IMR-90 (cell line): ENCODE results near the gene UST. TPM values are rescaled to one million over a fixed set of nuclear protein-coding genes. Genes with fewer than 3 reads are reported as not detected.

Experiments
- ATAC-seq: fragments of 200-7000 bp; cut with Tn5 transposase; 2 replicates; pipeline ENCODE4 v1.9.1; 2020; ENCODE audit warnings: low read depth, mild to moderate bottlenecking, moderate library complexity
- BruUV-seq: library from RNA; stranded (reverse); fragments of 400-500 nt; replicated peaks from 2 replicates; lab custom pipeline; 2021; lab: Mats Ljungman, UMichigan
- CTCF ChIA-PET: fragments of 300-600 bp; formaldehyde crosslinking; extraction: SDS; loops from one replicate; lab custom pipeline; 2021; ENCODE audit warnings: antibody characterized with exemption; lab: Yijun Ruan, JAX
- POLR2A ChIA-PET: fragments of 300-600 bp; sonication (Branson Sonifier 250); formaldehyde crosslinking; loops from one replicate; lab custom pipeline; 2022; ENCODE audit warnings: antibody characterized with exemption; ENCODE audit not compliant: unreplicated experiment; lab: Charles Lee
- DNase-seq: peaks from one replicate; pipeline ENCODE4 v3.0.0; 2013
- H2AFZ ChIP-seq: replicated peaks from 2 replicates; pipeline ENCODE3; 2013; ENCODE audit warnings: low read length, mild to moderate bottlenecking; ENCODE audit not compliant: poor library complexity
- H2AK5ac ChIP-seq: 2 replicates; pipeline ENCODE4 v1.6.1; 2013; ENCODE audit warnings: low read depth, low read length, inconsistent platforms
- H2AK9ac ChIP-seq: replicated peaks from 2 replicates; pipeline ENCODE3; 2013; ENCODE audit warnings: mild to moderate bottlenecking, low read depth, low read length, moderate library complexity; ENCODE audit not compliant: poor library complexity
- H2BK120ac ChIP-seq: 2 replicates; pipeline ENCODE4 v1.6.1; 2013; ENCODE audit warnings: low read depth, low read length, inconsistent platforms
- H2BK15ac ChIP-seq: 3 replicates; pipeline ENCODE4 v1.6.1; 2013; ENCODE audit warnings: low read depth, low read length, inconsistent platforms
- H2BK20ac ChIP-seq: 2 replicates; pipeline ENCODE4 v1.6.1; 2013; ENCODE audit warnings: low read depth, mild to moderate bottlenecking, inconsistent platforms, low read length, moderate library complexity
- H2BK5ac ChIP-seq: 2 replicates; pipeline ENCODE4 v1.6.1; 2013; ENCODE audit warnings: mild to moderate bottlenecking, low read depth, low read length, inconsistent platforms; ENCODE audit not compliant: poor library complexity, severe bottlenecking
- H3K14ac ChIP-seq: replicated peaks from 2 replicates; pipeline ENCODE4 v1.6.1; 2013; ENCODE audit warnings: low read depth, low read length, inconsistent platforms
- H3K18ac ChIP-seq: 2 replicates; pipeline ENCODE4 v1.6.1; 2013; ENCODE audit warnings: low read depth, low read length, control low read depth
- H3K23ac ChIP-seq: 2 replicates; pipeline ENCODE4 v1.6.1; 2013; ENCODE audit warnings: low read depth, low read length, inconsistent platforms
- H3K27ac ChIP-seq: 2 replicates; pipeline ENCODE4 v1.5.1; 2013; ENCODE audit warnings: mild to moderate bottlenecking, control low read depth, low read length; ENCODE audit not compliant: insufficient read depth
- H3K27me3 ChIP-seq: 2 replicates; pipeline ENCODE4 v1.6.1; 2013; ENCODE audit warnings: low read length; ENCODE audit not compliant: control insufficient read depth, insufficient read depth
- H3K36me3 ChIP-seq: 2 replicates; pipeline ENCODE4 v1.6.1; 2013; ENCODE audit warnings: low read length, mixed read lengths; ENCODE audit not compliant: control insufficient read depth, insufficient read depth
- H3K4ac ChIP-seq: 2 replicates; pipeline ENCODE4 v1.6.1; 2013; ENCODE audit warnings: low read depth, low read length, inconsistent platforms
- H3K4me1 ChIP-seq: 2 replicates; pipeline ENCODE4 v1.6.1; 2013; ENCODE audit warnings: low read length, mixed read lengths; ENCODE audit not compliant: control insufficient read depth, insufficient read depth
- H3K4me2 ChIP-seq: 2 replicates; pipeline ENCODE4 v1.6.1; 2013; ENCODE audit warnings: low read depth, mild to moderate bottlenecking, control low read depth, low read length, moderate library complexity
- H3K4me3 ChIP-seq: 2 replicates; pipeline ENCODE4 v1.5.1; 2013; ENCODE audit warnings: low read depth, mild to moderate bottlenecking, control low read depth, low read length, moderate library complexity; ENCODE audit not compliant: insufficient read depth
- H3K56ac ChIP-seq: 2 replicates; pipeline ENCODE4 v1.6.1; 2013; ENCODE audit warnings: low read length, inconsistent platforms; ENCODE audit not compliant: insufficient read depth; ENCODE audit errors: extremely low read depth
- H3K79me1 ChIP-seq, 2 experiments: 2 replicates each; pipeline ENCODE4 v1.6.1; 2013; ENCODE audit warnings: low read length in 2 of 2, inconsistent platforms in 1 of 2, low read depth in 1 of 2
- H3K9ac ChIP-seq: 2 replicates; pipeline ENCODE4 v1.6.1; 2013; ENCODE audit warnings: low read depth, low read length, control low read depth
- H3K9me1 ChIP-seq: 2 replicates; pipeline ENCODE4 v1.6.1; 2013; ENCODE audit warnings: low read length, inconsistent platforms; ENCODE audit not compliant: insufficient read depth
- H3K9me3 ChIP-seq: 2 replicates; pipeline ENCODE4 v1.6.1; 2013; ENCODE audit warnings: low read length; ENCODE audit not compliant: control insufficient read depth, insufficient read depth
- H4K20me1 ChIP-seq: 2 replicates; pipeline ENCODE4 v1.6.1; 2013; ENCODE audit warnings: low read length, inconsistent platforms; ENCODE audit not compliant: insufficient read depth
- H4K5ac ChIP-seq: 2 replicates; pipeline ENCODE4 v1.6.1; 2013; ENCODE audit warnings: mild to moderate bottlenecking, low read depth, low read length, control low read depth
- H4K8ac ChIP-seq, 2 experiments: 2 replicates each; pipeline ENCODE4 v1.6.1; 2013; ENCODE audit warnings: low read depth in 2 of 2, low read length in 2 of 2, control low read depth in 1 of 2, inconsistent platforms in 1 of 2
- H4K91ac ChIP-seq: 2 replicates; pipeline ENCODE4 v1.6.1; 2013; ENCODE audit warnings: low read depth, low read length, inconsistent platforms; ENCODE audit not compliant: insufficient read depth
- MAFK ChIP-seq: IDR thresholded peaks from 2 replicates; pipeline ENCODE4 v1.6.1; 2012; ENCODE audit warnings: low read depth, low read length, improper control_type of control experiment
- WGBS, 2 experiments: methylation state at CpG; one replicate each; pipeline versions ENCODE4 v1.1.5 to v1.1.7; 2013; ENCODE audit warnings: missing lambda C conversion rate in 2 of 2; ENCODE audit not compliant: insufficient read length in 1 of 2; ENCODE audit errors: extremely low coverage in 2 of 2; 5-methylcytosine and 5-hydroxymethylcytosine counted together
- dilution Hi-C: fragments of 300-500 bp; cut with HindIII; formaldehyde crosslinking; loops from one replicate; pipeline ENCODE4 v1.14.3; 2018; ENCODE audit warnings: low sequenced_read_pairs; ENCODE audit not compliant: unreplicated experiment
- in situ Hi-C: fragments of 300-500 bp; cut with MboI; formaldehyde crosslinking; loops from 3 replicates; pipeline ENCODE4 v1.14.3; 2019; ENCODE audit warnings: low sequenced_read_pairs, inconsistent platforms, mixed read lengths
- intact Hi-C: fragments of 100-400 bp; cut with micrococcal nuclease; formaldehyde crosslinking; loops from 2 replicates; pipeline ENCODE4 v1.10.0; 2022
- polyA plus RNA-seq, 3 experiments: library from polyadenylated mRNA; depleted of rRNA; stranded (reverse); fragments of >200 nt; gene quantifications; 2 replicates each; pipeline ENCODE4 v1.2.3, GENCODE V29; 2012; ENCODE audit warnings: low replicate concordance in 1 of 3
- total RNA-seq: library from RNA; depleted of rRNA; stranded (reverse); fragments of >200 nt; gene quantifications from 2 replicates; pipeline ENCODE4 v1.2.3, GENCODE V29; 2012

The UST gene
- total and polyA plus RNA-seq, 2 of the 4 experiments (the other 2 are of a cell fraction) = 7.7 to 13.8 TPM

GRCh38 chr6:149086363-149086762 is 339.5 kb downstream of the UST start:
- Histone ChIP-seq H2BK20ac (no peak overlapping the region), H3K27me3 (peaks cover 22% of the 10 kb centered on the region), H2BK5ac (no peak overlapping the region), H3K27ac (no peak overlapping the region), H3K18ac (no peak overlapping the region), H3K9ac (no peak overlapping the region), H2AFZ (no peak overlapping the region), H3K4ac (no peak overlapping the region), H2AK9ac (no peak overlapping the region), H3K56ac (no peak overlapping the region), H2BK15ac (no peak overlapping the region), H3K4me2 (no peak overlapping the region), H3K23ac (no peak overlapping the region), H3K36me3 (no peaks in the 10 kb centered on the region), H3K4me1 (no peaks in the 10 kb centered on the region), H4K8ac (no peak overlapping the region), H3K4me3 (no peak overlapping the region), H3K9me1 (no peaks in the 10 kb centered on the region), H4K5ac (no peak overlapping the region), H2BK120ac (no peak overlapping the region), H3K14ac (no peak overlapping the region), H2AK5ac (no peak overlapping the region), H3K79me1 (no peaks in the 10 kb centered on the region), H3K9me3 (no peaks in the 10 kb centered on the region), H4K91ac (no peak overlapping the region), H4K20me1 (no peaks in the 10 kb centered on the region)
- in situ Hi-C loops = no loop called here
- DNase-seq (no peak), ATAC-seq (no peak)
- intact Hi-C loops = no loop called here
- no CpG with 5 or more reads among the region's 3 CpGs for WGBS, 2 experiments
- CTCF ChIA-PET = no interaction called here
- dilution Hi-C loops = no loop called here
- no TSS peak for BruUV-seq
- POLR2A ChIA-PET = no interaction called here
- TF ChIP-seq MAFK = no peak
